Peyer's patch (tissue), 4 donors: ENCODE data around the gene PCSK2.

Experiments used
- CTCF ChIP-seq, 6 experiments: fragments of 450-650 bp in 4 of 6; fragments of 200-600 bp in 2 of 6; sonication (generic) in 1 of 6; IDR thresholded peaks; one replicate each; pipeline ENCODE4 v1.5.1; 2017 to 2019; ENCODE audit warnings: antibody characterized with exemption in 6 of 6, mild to moderate bottlenecking in 3 of 6, moderate library complexity in 1 of 6
- POLR2A ChIP-seq, 2 donors: fragments of 450-650 bp; IDR thresholded peaks; one replicate each; pipeline ENCODE4 v1.5.1; 2017; ENCODE audit warnings: antibody characterized with exemption in 2 of 2, mild to moderate bottlenecking in 2 of 2, moderate library complexity in 2 of 2

- TF ChIP-seq CTCF (IDR thresholded peaks at IDR 0.05) (no peak), POLR2A (IDR thresholded peaks at IDR 0.05) (no peak)
Measured at GRCh38 chr20:17287503-17287902, 60.7 kb downstream of the PCSK2 start.
